Gastroesophageal sphincter (tissue), 4 donors: ENCODE data around the gene NOS1. TPM values are rescaled to one million over a fixed set of nuclear protein-coding genes. Genes with fewer than 3 reads are reported as not detected.

Source experiments
- ATAC-seq: fragments of 150-250 bp; one replicate; pipeline ENCODE4 v1.9.1; 2016; ENCODE audit warnings: mild to moderate bottlenecking, moderate library complexity
- H3K27ac ChIP-seq, 4 donors: fragments of 200-600 bp; sonication (generic) in 3 of 4; 1 replicate in 3 of 4; 2 replicates in 1 of 4; pipeline ENCODE4 v1.5.1; 2016 to 2019
- H3K27me3 ChIP-seq: fragments of 200-600 bp; sonication (generic); one replicate; pipeline ENCODE4 v1.5.1; 2019
- H3K36me3 ChIP-seq, 2 donors: fragments of 200-600 bp; sonication (generic); one replicate each; pipeline ENCODE4 v1.5.1; 2019; ENCODE audit warnings: control low read depth in 1 of 2
- H3K4me1 ChIP-seq, 3 donors: fragments of 200-600 bp; sonication (generic); 1 replicate in 2 of 3; 2 replicates in 1 of 3; pipeline ENCODE4 v1.5.1; 2016 to 2019; ENCODE audit warnings: control low read depth in 2 of 3
- H3K4me3 ChIP-seq, 2 donors: fragments of 200-600 bp; sonication (generic); one replicate each; pipeline ENCODE4 v1.5.1; 2019; ENCODE audit warnings: mild to moderate bottlenecking in 1 of 2, moderate library complexity in 1 of 2
- H3K9me3 ChIP-seq, 3 donors: fragments of 200-600 bp; sonication (generic); one replicate each; pipeline ENCODE4 v1.5.1; 2017 to 2019; ENCODE audit warnings: control low read depth in 2 of 3
- EP300 ChIP-seq: sonication (generic); formaldehyde crosslinking; IDR thresholded peaks from one replicate; pipeline ENCODE4 v1.6.1; 2017; ENCODE audit warnings: antibody characterized with exemption, mild to moderate bottlenecking
- POLR2A ChIP-seq, 2 donors: fragments of 450-650 bp; IDR thresholded peaks; one replicate each; pipeline ENCODE4 v1.6.1; 2017; ENCODE audit warnings: antibody characterized with exemption in 2 of 2, mild to moderate bottlenecking in 2 of 2, moderate library complexity in 1 of 2
- POLR2AphosphoS5 ChIP-seq: sonication (generic); formaldehyde crosslinking; IDR thresholded peaks from one replicate; pipeline ENCODE4 v1.6.1; 2017; ENCODE audit warnings: antibody characterized with exemption
- WGBS, 2 donors: methylation state at CpG; one replicate each; pipeline ENCODE4 v1.1.5; 2018; ENCODE audit warnings: low coverage in 1 of 2; 5-methylcytosine and 5-hydroxymethylcytosine counted together
- total RNA-seq, 4 donors: library from RNA; depleted of rRNA; stranded (reverse); fragments of >200 nt; gene quantifications; one replicate each; pipeline ENCODE4 v1.1.0, GENCODE V29; 2016
- TF ChIP-seq, protein P1 (sequence below), 4 experiments: fragments of 200-600 bp in 2 of 4; fragments of 450-650 bp in 2 of 4; sonication (generic) in 1 of 4; IDR thresholded peaks; one replicate each; pipeline ENCODE4 v1.5.1; 2017 to 2019; ENCODE audit warnings: antibody characterized with exemption in 4 of 4, mild to moderate bottlenecking in 2 of 4, moderate library complexity in 2 of 4

NOS1 gene
- total RNA-seq, 4 donors from 2014 or later: 0.62 to 1.8 (median 1.4) TPM

DNA sequence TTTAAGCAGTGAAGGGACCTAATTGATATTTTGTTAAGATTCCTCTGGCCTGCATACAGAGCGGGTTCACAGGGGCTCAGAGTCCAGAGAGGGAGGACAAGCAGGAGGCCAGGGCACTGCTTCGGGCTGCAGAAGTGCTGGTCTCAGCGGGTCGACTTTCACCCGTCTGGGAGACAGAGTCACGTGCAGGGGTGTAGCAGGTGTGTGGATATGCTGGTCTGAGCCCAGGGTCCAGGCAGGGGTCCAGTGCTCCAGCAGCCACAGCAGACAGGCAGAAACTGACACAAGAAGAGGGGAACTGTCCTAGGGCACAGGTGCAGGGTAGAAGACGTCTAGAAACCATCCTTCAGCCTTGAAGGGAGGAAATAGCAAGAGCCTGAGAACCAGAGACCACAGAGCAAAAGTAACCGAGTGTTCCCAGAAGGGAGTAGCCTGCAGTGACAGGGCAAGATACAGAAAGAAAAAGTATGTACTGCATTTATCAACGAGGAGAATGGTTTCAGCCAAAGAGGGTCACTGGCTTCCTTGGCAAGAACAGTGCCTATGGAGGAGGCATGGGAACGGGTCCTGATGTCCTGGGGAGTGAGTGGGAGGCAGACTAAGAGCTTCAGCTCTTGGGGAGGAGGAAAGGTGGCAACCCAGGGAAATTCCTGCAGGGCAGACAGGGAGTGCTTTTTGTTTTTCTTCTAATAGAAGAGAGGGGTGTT, 199.8 kb downstream of the NOS1 start:
- Histone ChIP-seq H3K4me1 (no peaks in the 10 kb centered on the region), H3K27me3 (no peaks in the 10 kb centered on the region), H3K36me3 (peaks cover 0 to 100% of the 10 kb centered on the region in 2 donors), H3K4me3 (no peak overlapping the region), H3K27ac (no peak overlapping the region), H3K9me3 (no peaks in the 10 kb centered on the region)
- 47 to 68% methylated on average over 5 of the region's 10 CpGs for WGBS, 2 donors
- TF ChIP-seq EP300 (no peak), POLR2AphosphoS5 (no peak), POLR2A (IDR thresholded peaks at IDR 0.05) (no peak)
- TF ChIP-seq, protein P1, sequence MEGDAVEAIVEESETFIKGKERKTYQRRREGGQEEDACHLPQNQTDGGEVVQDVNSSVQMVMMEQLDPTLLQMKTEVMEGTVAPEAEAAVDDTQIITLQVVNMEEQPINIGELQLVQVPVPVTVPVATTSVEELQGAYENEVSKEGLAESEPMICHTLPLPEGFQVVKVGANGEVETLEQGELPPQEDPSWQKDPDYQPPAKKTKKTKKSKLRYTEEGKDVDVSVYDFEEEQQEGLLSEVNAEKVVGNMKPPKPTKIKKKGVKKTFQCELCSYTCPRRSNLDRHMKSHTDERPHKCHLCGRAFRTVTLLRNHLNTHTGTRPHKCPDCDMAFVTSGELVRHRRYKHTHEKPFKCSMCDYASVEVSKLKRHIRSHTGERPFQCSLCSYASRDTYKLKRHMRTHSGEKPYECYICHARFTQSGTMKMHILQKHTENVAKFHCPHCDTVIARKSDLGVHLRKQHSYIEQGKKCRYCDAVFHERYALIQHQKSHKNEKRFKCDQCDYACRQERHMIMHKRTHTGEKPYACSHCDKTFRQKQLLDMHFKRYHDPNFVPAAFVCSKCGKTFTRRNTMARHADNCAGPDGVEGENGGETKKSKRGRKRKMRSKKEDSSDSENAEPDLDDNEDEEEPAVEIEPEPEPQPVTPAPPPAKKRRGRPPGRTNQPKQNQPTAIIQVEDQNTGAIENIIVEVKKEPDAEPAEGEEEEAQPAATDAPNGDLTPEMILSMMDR (IDR thresholded peaks at IDR 0.05): no peak
- no peak for ATAC-seq

DNA sequence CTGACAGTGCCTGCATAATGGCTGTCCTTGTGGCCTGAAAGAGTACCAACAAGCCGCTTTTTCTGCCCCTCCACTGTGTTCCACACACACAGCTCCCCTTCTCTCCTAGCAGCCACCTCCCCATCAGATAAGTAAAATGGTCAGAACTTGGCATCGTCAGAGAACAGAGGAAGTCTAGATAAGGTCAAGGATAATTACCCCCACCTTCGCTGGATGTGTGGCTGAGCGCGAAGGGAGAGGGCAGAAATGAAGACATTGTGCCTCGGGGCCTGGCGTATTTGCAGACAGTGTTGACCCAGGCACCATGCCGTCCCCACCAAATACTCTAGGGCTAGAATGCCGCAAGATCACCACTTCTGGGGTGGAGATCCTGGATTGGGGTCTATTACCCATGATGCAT, 201.8 kb downstream of the NOS1 start:
- Histone ChIP-seq H3K4me1 (no peaks in the 10 kb centered on the region), H3K36me3 (peaks cover 0 to 100% of the 10 kb centered on the region in 2 donors), H3K27ac (no peak overlapping the region), H3K4me3 (no peak overlapping the region), H3K27me3 (no peaks in the 10 kb centered on the region), H3K9me3 (no peaks in the 10 kb centered on the region)
- no peak for ATAC-seq
- TF ChIP-seq EP300 (no peak), POLR2AphosphoS5 (no peak), POLR2A (IDR thresholded peaks at IDR 0.05) (no peak)
- TF ChIP-seq, protein P1 (IDR thresholded peaks at IDR 0.05): no peak
- 84% methylated on average over 9 of the region's 9 CpGs; no CpG with 5 or more reads in 1 of the 2 donors for WGBS, 2 donors

DNA sequence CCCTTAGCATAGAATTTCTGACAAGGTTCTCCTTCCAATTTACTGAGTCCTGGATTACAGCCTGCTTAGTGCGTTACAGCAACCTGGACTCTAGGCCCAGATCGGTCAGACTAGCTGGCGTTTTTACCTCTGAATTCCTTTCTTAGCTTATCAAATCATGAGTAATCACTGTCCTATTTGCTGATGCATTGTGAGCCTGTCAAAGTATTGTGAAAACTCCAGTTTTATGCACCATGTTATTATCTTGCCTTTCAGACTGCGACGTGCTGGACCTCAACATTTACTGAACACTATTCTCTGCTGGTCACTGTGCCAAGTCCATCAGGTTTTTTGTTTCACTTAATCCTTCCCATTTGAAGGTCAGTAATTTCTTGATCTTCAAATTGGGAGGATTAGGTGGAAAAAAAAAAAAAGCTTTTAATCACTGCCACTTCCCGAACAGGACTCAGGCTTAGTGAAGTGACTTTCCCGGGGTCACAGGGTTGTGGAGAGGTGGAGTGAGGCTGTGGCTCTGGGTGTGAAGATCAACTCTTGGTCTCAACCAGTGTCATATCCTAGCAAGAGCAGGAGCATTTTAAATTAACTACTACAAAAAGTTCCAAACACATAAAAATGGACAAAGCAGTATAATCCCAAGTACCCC, 202.4 kb downstream of the NOS1 start:
- Histone ChIP-seq H3K4me1 (no peaks in the 10 kb centered on the region), H3K36me3 (peaks cover 0 to 100% of the 10 kb centered on the region in 2 donors), H3K27me3 (no peaks in the 10 kb centered on the region), H3K27ac (no peak overlapping the region), H3K9me3 (no peaks in the 10 kb centered on the region), H3K4me3 (no peak overlapping the region)
- WGBS, 2 donors: 62 to 92% methylated on average over 3 to 6 of the region's 7 CpGs
- TF ChIP-seq POLR2AphosphoS5 (no peak), EP300 (no peak), POLR2A (IDR thresholded peaks at IDR 0.05) (no peak)
- TF ChIP-seq, protein P1 (IDR thresholded peaks at IDR 0.05): no peak
- ATAC-seq: no peak

Other genes with a start within 250 kb of the NOS1 start
- gene FBXO21, start 171.2 kb downstream of the NOS1 start, total RNA-seq: 10 to 100 TPM; 80.2 to 95.8 (median 81.9) TPM